Suppressor macrophage treated with lipopolysaccharide for 1 hour (primary cell): ENCODE measurements around the gene PTPRT.

Experiments
- DNase-seq, 3 donors: peaks; one replicate each; pipeline ENCODE4 v3.0.0-alpha.2; 2020 to 2022

PTPRT gene

DNA sequence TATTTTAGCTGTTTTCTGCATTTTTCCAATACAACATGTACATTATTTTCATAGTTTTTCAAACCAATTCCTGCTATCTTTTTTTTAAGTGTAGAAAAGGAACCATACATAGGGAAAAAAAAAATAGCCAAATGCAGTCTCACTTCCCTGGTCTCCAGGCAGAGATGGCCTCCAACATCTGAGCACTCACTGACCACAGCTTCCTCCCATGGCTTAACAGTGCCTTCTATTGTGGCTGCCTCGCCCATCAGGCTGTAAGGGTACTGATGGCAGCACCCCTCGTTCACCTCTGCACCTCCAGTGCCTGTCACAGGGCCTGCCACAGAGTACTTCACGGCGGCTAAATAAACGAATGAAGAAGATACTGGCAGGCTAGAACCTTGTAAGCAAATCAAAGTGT, 591.1 kb downstream of the PTPRT start:
- peak in 2 of 3 donors; percentile 8 to 14 for DNase-seq

DNA sequence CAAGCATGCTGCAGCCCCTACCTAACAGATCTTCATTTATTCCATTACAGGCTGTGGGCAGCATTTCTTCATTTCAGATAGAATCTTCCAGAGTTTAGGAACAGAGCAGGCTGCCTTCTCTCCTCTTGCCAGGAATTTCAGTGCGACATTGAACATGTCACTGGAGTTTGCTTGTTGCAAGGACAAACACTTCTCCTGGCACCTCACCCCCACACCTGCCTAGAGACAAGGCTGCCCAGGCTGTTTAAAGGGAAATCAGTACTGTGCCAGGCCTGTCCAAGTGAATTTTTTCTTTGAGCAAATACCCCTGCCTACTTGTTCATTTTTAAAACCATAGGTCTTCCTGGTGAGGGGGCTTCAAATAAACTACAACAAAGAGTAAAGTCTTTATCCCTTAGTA, 594.1 kb downstream of the PTPRT start:
- no peak for DNase-seq

DNA sequence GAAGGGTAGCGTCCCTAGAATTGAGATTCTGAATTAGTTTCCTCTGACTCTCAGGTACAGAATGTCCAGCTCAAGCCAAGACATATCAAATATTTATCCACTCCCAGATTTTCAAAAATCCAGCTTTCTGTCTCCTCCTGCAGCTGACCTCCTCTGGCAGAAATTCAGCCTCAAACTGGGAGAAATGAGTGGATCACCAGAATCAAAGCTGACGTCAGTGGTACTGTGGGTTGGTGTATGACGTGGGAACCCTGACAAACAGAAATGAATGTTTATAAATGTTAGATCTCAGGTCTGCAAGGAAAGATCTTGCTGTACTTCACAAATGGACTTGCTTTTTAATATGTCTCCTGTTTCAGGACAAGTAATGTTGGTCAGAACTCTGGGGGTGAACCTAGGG, 595.0 kb downstream of the PTPRT start:
- DNase-seq, result no peak

DNA sequence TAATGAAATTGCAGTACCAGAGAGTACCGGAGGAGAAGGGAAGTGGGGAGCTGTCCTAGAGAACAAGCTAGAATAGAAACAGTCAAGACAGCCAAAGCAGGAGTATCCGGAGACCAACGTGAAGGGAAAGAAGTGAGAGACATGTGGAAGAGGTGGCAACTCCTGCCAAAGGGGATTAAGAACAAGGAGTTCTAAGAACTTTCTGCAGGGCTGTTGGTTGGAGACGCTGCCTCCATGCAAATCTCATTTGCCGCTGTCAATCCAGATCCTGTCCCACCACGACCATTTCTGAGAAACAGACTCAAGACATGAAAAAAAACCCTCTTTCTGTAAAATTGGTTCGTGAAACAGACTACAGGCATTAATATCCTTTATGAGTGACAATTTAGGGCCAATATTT, 595.7 kb downstream of the PTPRT start:
- DNase-seq, result no peak

DNA sequence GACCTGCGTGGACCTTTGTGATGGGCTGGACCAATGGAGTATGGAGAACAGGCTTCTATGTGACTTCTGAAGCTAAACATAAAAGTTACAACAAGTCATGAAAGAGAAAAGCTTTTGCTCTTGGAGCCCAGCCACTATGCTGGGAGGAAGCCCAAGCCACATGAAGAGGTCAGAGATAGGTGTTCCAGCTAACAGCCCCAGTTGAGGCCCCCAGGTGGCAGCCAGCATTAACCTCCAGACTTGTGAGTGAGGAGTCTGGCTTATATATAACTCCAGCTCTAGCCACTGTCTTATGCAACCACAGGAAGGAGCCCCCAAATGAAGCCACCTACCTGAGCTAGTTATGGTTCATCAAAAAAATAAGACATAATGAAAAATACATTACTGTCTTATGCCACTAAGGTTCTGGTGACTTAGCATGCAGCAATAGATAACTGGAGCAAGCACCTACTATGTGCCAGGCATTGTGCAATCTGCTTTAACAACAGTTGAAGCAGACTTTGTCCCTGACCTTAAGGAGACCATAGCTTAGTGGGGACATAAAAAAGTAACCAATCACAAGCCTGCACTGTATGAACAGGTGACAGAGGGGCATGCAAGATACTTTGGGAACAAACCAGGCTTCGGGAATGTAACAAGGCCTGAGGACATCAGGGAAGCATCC, 599.6 kb downstream of the PTPRT start:
- DNase-seq, result no peak

DNA sequence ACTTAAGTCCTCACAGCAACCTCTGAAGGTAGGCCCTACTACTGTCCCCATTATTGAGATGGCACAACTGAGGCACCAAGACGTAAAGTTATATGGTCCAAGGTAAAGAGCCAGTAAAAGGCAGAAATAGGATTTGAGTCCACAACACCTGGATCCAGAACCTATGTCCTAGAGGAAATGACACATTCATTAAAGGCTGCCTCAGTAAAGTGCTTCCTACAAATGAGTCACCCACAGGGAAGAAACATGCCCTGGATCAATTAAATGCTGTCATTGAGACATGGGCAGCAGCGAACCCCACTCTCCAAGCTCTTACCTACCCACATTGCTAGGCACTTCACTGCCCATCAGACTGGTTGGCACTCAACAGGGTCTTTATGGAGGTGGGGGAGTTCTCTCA, 600.9 kb downstream of the PTPRT start:
- no peak for DNase-seq

DNA sequence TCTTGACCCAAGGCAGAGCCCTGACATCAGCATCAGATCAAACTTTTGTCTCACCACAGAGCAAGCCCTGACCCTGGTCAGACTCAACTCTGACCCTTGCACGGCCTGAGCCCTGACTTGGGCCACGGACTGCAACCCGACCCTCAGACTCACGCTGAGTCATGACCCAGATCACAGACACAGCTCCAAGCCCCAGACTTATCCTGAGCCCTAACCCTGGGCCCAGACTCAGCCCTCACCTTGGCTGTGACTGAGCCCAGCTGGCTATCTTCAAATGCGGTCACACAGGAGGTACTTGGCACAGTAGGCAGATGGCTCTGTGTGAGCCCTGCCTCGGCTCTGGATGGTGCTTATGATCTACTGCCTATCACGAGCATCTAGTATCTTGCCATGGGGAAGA, 602.3 kb downstream of the PTPRT start:
- DNase-seq, result no peak

DNA sequence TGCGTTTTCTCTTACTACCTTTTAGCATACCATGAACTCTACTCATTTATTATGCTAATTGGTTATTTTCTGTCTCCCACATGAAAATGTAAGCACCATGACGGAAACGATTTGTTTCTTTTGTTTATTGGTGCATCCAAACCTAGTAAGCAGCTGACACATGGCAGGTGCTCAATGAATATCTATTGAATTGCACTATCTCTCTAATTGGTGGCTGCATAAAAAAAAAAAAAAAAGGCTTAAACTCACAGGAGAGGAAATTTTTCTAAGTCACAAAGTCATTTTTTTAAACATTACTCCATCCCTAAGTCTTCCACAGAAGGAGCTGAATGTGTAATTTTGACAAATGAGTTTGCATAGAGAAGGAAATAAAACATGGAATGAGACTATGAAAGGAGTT, 608.4 kb downstream of the PTPRT start:
- no peak for DNase-seq

DNA sequence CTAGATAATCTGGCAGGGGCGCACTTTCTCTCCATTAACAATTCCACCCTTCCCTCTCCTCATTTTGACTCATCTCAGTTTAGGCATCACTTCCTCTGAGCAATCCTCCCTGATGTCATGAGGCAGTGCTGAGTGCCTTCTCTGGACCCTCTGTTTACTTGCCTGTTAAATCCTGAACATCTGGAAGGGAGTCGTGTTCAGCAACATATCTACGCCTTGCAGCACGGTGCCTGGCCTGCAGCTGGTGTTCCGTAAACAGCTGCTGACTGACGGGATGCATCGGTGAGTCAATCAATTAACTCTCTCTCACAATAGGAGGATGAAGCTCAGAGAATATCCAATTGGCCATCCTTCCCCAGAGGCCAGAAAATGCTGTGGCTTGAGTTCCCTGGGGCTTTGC, 613.5 kb downstream of the PTPRT start:
- no peak for DNase-seq

DNA sequence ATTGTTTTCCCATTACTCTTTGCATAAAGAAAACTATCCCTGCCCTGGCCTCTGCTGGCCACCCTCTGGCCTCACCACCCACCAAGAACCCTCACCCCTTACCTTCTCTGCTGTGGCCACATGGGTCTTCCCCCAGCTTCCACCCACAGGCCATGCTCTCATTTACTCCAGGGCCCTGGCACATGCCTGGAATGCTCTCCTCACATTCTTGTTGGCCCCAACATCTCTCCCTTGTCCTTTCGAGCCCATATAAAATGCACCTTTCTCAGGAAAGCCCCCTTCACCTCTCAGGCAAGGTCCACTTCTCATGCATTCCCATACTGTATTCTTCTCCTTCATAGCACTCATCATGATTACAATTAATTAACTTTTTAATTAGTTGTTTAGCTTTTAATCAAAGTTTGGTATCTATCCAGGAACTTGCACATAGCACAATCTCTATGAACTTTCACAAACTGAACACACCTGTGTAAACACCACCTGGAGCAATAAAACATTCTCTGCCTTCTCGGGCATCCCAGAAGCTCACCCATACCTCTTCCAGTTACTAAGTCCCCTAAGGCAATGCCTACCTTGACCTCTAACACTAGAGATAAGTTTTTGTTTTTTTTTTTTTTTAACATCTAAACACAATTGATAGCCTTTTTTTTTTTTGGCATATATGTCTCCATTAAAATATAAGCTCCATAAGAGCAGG, 617.2 kb downstream of the PTPRT start:
- DNase-seq, result no peak

DNA sequence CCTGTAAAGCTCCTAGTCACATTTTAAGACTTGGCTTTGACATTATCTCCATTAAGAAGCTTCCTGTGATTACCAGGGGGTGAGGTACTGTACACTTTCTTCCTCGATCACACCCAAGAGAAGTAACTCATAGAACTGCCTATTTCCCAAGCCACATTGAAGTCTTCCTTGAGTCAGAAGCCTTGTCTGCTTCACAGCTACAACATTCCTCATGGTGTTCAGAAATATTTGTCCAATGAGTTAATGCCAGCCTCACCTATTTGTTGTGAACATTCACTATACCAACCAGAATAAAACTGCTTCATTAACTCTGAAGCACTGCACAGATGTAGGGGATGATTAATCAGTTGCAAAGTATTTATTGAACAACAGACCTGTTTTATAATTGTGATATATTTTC, 622.3 kb downstream of the PTPRT start:
- DNase-seq, result no peak

DNA sequence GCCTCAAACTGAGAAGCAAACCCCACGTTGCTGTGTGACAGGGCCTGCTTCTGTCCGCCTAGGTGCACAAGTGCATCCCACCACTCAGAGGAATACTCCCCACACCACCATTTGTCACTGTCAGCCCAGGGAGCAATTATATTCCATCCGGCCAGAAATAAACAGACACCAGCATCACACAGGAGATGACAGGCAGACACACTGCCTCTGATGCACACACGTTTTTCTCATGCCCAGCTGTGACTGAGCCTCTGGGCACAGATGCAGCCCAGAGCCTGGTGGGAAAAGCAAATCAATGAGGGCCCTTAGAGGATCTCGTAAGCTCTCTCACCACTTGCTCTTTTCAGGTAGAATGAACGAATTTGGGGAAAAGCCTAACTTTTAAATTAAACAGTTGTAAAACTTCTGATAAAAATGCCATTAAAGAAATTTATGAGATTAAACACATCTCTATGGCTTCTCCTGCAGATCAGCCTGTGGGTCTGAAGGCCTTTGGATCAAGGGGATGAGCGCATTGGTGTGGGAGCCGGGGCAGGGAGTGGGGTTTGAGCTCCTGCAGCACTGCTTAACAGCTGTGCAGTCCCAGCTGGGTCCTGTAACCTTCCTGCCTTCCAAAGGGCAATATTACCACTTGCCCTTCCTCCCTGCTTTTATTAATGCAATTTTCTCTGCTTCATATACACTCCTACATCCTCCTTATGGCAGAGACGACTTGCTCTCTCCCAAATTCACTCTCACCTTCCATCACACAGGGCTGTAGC, 624.3 kb downstream of the PTPRT start:
- DNase-seq, result no peak

DNA sequence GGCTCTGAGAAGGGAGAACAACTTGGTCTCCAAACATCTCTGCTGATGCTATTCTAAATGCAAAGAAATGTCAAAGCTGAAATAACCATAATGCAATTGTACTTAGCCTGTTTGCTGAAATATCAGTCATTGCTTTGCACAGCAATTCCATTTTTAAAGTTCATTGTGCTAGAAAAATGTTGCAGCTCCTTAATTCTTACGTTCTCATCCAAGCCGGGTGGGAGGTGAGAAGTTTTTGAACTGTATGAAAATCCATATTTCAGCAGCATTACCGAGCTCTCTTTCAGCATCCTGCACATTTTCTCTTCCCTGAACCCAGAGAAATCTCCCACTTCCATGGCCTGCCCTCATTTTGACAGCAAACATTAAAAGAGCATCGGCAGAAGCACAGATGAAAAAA, 630.0 kb downstream of the PTPRT start:
- no peak for DNase-seq

DNA sequence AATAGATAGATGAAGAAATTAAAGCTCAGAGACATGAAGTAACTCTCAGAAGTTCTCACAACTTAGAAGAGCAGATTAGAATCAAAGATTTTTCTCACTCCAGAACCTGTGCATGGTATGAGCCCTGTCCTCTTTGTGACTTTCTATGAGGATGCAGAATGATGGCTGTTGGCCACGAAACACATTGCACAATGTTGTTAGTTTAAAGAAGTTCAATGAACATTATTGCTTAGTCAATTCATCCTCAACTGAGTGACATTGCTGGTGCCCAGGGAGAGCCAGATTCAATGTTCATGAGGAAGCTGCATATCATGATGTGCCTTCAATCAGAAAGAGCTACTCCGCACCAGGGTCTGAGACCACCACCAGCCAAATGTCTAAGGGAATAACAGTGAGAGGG, 633.1 kb downstream of the PTPRT start:
- no peak for DNase-seq

DNA sequence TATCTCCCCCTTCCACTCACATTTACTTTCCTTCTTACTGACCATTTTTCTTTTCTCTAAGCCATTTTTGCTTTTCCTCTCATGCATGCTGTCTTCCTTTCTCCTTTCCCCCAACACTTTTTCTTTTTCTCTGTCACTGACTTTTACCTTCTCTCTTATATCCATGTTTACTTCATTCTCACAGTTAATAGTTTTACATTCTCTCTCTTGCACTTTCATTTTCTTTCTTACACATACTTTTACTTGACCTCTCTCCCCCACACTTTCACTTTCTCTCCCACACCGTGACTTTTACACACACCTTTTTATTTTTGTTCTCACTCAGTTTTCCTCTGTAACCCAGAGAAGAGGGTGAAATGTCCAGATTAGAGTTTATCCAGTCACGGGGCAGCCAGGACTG, 636.3 kb downstream of the PTPRT start:
- no peak for DNase-seq

DNA sequence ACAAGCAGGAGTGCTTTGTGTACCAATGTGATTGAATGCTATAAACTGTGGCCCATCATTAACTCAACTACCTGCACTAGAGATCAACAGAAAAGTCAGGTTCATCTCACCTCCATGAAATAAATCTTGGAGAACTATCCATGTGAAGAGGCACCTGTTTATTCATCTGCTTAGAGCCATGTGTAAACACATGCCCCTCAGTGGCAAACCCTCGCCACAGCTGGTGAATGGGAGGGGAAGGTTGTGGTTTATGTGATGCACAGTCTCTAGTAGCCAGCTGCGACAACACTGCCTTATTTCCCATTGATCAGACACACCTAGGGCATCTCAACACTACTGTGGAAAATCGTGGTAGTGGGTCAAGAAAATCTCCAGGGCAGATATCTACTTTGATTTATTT, 640.2 kb downstream of the PTPRT start:
- DNase-seq, result no peak

DNA sequence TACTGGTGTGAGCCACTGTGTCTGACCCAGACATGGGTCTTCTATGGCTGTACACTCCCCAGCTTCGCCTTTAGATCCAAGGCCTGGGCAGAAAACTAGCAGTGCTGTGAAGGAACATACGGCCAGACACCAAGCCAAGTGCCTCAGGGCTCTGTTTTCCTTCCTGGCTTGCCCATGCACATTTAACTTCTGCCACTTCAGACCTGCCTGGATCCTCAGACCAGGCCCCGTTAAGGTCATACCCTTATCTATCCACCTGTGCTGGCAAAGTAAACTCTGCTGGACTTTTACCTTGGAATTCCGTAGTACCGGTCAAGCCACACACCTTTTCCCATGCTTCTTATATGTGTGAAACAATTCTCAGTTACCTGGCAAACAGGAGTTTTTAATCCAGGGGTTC, 644.8 kb downstream of the PTPRT start:
- no peak for DNase-seq

DNA sequence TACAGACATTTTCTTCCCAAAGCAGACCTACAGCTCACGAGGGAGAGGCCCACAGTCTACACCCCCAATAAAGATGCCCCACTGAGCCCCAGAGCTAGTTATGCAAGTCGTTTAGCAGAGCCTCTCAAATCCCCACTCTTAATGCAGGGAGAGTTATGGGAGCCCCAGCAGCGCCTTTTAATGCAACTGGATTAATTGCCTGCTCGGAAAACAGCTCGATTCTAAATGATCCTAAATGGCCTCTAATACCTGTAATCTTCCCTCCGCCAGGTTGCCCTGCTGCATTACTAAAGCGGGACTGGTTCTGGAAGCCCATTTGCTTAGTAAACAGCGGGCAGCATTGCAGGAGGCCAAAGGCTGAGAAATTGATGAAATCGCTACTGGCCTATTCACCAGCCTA, 656.9 kb downstream of the PTPRT start:
- no peak for DNase-seq

DNA sequence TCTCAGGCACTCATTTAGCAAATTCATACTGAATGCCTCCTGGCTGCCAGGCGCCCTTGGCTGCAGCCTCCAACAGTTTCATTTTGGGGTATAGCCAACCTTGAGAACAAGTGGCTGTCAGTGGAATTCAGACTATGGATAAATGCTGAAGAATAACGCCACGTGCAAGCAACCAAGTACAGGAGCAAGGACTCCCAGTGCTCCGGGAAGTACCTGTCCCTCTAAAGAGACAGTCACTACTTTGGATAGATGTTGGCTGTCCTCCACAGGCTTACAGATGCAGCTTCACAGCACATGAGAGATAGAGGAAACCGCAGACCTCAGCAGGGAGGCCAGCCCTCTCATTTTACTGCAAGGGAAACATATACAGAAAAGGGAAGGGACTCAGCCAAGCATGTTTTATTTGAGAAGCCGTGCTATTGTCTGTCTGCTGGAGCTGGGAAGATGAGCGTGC, 658.2 kb downstream of the PTPRT start:
- peak in 2 of 3 donors; percentile 7 to 13 for DNase-seq

DNA sequence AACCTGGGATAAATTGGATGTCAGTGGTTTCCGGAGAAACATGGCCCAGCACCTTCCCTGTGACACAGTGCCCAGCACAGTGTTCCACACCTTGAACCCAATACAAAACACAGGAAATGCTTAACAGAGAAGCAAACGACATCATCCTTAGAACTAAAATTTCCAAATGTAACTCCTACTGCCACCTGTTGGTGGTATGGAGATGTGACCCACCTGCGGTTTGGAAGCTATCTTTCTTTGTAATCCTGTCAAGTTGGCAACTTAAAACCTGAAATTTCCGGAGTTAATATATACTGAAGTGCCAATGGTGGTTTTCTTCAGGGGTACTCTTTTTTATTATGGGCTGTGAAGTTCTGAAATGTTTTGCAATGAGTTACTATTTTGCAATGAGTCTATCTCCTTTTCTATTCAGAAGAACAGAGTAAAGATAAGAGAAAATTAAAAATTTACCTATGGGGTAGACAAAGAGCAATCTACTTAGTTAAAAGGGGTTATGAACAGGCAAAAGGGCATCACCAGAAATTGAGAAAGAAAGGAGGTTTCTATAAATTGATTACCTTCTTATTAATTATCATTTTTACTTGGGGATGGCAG, 658.8 kb downstream of the PTPRT start:
- peak; percentile 42 to 61 (median 44) for DNase-seq

DNA sequence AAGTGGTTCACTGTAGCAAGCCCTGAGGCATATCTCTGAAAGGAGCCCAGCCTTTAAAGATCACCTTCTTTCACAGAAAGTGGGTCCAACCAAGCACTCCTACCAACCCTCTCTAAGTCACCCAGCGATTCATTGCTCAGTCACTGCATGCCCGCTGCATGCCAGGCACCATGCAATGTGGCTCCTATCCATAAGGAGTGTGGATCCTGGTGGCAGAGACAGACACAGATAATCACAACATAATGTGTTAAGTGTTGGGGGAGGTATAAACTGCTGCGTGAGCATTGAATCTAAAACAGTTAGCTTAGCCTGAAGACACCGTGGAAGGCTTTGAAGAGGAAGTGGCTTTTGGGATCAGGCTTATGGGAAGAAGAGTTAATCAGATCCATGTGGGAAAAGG, 659.5 kb downstream of the PTPRT start:
- DNase-seq, result no peak

DNA sequence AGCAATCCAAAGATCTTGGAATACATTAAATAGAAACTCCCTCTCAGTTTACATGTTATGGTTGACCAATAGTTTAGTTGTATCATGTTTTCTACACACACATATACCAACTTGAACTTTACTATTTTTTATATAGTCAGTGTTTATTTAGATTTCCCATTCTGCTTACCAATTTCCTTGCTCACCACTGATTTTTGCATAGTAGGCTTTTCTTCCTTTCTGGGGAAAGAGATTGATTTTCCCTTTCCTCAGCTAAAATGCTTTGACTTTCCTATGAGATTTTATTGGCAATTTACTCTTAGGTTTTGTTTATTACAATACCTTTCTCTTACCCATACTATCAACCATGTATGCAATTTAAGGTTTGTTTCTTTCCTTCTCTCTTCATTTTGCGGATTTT, 665.6 kb downstream of the PTPRT start:
- DNase-seq, result no peak

DNA sequence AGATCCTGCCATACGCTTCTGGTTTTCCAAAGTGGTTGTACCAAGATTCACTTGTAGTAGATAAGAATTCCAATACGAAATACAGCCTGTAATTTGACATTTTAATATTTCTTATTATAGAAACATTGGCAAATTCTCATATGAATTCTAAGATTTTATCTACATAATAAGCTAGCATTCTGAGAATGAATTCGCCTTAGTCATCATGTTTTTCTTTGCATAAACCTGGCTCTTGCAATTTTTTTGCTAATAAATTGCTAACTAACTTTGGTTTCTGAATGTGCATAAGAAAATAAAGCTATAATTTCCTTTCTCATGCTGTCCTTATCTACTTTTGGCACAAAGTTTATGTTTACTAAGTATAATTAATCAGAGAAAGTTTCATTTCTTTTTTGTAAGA, 673.0 kb downstream of the PTPRT start:
- no peak for DNase-seq

DNA sequence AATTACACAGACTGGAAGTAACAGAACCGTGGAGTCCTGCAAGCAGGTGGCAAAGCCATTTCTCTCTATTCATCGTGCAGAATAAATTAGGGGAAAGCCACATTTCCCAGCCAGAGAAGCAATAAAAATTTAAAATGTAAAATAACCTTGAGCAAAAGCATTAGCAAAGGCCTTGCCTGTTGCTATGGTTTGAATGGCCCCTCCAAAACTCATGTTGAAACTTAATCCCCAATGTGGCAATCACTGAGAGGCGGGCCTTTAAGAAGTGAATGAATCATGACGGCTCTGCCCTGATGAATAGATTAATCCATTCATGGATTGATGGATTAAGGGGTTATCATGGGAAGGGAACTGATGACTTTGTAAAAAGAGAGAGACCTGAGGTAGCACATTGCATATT, 679.0 kb downstream of the PTPRT start:
- no peak for DNase-seq
